HG03135 (cell line): Measurements from ENCODE around the gene C7orf57.
A peak's percentile ranks its signal among the peaks of the same experiment; 100 is the strongest.

Source experiments
- ATAC-seq: cut with Tn5 transposase; IDR thresholded peaks from one replicate; pipeline ENCODE4 v1.9.1; 2021; ENCODE audit warnings: mild to moderate bottlenecking, moderate library complexity; ENCODE audit not compliant: unreplicated experiment

Gene C7orf57

DNA sequence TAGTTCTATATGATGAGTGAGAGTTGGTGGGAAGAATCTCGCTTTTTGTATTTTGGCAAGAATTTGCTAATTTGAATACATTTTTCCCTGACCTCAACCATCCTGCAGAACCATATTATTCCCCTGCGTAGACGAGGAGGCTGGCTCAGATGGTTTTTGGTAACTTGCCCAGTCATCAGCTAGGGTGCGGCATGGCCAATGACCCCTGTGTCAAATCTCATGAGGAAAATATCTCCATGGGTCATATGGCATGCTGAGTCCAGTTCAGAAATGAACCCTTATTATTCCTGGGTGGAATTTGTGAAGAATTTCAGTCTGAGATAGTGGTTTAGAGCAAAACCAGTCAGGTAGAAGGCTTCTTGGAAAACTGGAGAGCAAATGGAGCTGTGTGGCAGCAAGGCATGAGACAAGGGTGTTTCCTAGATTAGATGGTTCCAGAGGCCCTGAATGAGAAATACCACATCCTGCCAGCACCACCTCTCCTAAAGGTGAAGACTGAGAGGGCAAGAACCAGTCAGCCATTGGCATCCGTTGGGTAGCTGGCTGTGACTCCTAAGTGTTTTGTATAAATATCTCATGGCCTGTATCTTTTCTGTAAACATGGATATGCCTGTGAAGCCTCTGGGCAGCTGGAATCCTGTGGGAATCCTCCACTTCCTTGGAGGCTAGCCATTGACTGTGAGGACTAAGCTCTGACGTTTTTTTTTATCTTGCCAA is 47.9 kb downstream of the C7orf57 start:
- no peak for ATAC-seq

DNA sequence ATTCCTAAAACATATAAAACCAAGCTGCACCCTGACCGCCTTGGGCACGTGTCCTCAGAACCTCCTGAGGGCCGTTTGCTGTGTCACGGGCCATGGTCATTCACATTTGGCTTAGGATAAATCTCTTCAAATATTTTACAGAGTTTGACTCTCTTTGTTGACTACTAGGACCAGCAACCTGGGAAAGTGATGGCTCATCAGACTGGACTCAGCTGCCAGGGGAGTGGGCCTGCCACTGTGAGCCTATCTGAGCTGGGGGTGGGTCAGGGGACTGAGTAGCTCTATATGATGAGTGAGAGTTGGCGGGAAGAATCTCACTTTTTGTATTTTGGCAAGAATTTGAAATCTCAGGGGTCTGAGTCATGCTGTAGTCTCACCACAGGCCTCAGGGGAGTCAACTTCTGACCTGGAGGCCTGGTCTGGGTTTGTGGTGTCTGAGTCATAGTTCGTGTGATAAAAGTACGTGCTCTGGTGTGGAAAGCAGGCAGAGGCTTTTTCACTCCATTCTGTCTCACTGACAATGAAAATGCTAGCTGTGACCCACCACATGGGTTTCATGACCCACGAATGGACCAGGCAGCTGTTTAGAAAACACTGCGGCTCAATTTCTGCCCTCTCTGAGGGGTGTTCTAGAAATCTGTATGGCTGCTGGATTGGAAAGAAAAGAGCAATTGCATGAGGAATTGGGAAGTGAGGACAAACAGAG is 49.5 kb downstream of the C7orf57 start:
- ATAC-seq = peak; percentile 57

DNA sequence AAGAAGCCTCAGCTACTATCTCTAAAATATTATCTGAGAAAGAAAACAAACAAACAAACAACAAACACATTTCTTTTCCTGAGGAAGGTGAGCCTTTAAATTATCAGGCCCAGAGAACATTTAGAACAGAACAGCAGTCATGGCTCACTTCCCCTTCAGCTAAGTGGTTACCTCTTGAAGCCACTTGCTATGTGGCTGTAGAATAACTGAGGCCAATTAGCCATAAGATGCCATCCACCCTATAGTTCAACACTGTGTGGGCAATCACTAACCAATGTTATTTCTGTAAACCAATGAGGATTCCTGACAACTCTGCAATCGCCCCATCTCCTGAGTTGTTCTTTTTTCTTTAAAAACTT is 50.1 kb downstream of the C7orf57 start:
- no peak for ATAC-seq

DNA sequence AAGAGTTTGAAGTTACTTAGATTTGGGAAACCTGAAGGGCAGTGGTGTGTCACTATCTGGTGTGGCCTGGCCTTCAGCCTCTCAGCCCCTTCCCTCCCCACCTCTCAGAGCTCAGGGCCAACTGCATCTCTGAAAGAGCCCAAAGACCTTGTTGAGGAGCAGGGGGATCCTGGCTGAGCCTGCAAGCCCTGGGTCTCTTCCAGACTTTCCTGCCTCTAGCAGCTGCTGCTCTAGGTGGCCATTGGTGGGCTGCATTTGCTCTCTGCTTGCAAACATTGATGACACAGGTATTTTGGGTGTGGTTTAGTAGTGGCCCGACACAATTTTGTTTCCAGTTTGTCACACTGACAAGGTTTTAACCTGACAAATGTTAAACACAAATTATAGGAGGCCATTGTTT is 50.6 kb downstream of the C7orf57 start:
- no peak for ATAC-seq

DNA sequence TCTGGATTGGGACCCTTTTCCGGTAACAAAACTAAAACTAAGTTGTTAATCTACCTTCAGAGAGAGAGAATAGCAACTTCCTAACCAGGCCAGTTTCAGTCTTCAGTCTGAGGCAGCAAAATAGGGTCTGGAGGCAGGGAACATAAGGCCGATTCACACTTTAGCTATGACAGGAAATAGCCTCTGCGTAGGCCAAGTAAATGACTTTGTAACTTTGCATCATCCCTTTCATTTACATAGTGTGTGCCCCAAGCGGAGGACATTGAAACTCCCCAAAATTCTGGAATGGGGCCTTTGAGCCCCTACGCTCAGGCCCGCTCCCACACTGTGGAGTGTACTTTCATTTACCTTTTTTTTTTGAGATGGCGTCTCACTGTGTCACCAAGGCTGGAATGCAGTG is 52.0 kb downstream of the C7orf57 start:
- peak; percentile 21 for ATAC-seq

GRCh38 chr7:48088559-48089045 is 53.3 kb downstream of the C7orf57 start:
- peak; percentile 64 for ATAC-seq

- ATAC-seq = peak; percentile 55
Observed at GRCh38 chr7:48089046-48090003, 54.0 kb downstream of the C7orf57 start, which contains the start of gene UPP1. Gene UPP1, plus strand, starts transcription at chr7:48089265. Its CDS starts 5,519 bp downstream, at chr7:48094784.

DNA sequence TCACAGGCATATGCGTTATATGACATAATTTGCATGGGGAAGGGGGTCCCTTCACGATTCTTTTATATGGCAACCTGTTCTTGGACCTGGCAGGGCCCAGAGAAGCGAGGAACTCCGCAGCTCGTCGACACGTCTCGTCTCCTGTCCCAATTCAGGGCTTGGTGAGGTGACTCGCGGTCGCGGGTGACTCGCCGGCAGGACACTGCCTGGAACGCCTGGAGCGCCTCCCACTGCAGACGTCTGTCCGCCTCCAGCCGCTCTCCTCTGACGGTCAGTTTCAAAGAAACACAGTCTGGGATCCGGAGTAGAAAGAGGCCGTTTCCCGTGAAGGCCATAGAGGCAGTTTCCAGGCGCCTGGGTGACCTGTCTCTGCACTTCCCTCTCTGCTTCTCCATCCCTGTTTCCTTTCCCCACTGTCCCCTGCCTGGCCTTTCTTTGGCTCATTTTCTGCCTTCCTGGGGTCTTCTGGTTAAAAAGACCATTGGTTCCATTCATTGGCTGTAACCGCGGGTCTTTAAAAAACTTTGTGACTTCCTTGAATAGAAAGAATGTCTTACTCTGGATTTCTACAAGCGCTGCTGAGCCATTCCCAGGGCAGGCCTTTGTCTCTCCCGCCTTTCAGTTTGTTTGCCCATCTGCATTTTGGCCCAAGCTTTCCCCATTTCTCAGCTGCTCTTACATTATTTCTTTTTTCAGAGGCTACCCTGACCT is 54.9 kb downstream of the C7orf57 start:
- ATAC-seq = no peak

DNA sequence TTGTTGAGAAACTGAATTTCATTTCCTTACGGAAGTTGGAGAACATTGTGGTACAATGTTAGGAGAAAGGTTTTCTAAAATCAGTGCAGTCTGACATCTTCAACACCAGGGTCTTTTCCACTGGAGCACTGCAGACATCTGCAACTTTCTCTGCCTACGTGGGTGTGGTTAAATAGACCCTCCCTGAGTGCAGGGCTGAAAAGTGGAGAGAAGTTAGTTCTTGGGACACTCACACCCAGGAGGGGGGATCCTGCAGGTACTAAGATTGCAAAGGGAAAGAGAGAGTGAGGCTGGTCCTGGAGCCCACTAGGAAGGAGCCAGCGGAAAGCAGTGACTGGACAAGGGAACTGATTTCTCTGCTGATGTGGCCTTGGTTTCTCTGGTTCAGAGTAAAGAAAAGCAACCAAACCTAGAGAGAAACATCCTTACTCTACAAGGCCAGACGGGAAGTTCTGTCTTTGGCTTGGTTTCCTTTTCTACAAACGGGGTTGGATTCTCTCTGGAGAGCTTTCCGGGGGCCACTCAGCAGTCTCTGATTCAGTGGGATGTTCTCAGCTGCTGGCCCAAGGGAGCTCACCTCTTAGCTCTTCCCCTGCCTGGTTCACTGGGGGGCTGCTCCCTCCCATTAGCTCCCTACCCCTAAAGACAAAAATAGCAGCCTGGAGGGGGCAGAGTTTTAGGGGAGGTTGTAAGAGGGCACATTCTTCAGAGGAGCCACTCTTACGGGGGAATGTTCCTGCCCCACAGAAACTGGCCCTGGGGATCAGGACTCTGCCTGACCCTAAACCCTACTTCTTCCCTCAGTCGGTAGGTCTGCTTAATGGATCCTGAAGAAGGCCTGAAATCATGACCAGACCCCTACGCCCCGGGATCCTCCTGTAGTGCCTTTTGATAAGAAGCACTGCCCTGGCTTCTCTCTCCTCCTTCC is 56.4 kb downstream of the C7orf57 start:
- ATAC-seq = no peak

- no peak for ATAC-seq
Observed at GRCh38 chr7:48094861-48095293, 59.5 kb downstream of the C7orf57 start.

DNA sequence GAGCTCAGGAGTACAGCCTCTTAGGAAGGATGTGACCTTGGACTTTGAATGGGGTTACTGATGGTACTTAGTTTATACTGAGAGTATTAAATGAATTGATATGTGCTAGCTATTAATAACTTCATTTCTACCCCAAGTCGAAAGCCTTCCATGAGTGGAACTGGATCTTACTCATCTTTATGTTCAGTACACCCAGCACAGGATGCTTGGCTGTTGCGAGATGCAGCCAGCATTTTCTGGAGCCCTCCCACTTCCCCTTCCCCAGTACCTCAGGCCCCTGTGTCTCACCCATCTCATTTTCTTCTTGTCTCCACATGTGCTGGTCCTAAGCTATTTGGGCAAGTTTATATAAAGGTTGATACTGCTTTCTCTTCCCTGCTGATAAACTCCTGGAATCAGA is 60.9 kb downstream of the C7orf57 start:
- no peak for ATAC-seq

DNA sequence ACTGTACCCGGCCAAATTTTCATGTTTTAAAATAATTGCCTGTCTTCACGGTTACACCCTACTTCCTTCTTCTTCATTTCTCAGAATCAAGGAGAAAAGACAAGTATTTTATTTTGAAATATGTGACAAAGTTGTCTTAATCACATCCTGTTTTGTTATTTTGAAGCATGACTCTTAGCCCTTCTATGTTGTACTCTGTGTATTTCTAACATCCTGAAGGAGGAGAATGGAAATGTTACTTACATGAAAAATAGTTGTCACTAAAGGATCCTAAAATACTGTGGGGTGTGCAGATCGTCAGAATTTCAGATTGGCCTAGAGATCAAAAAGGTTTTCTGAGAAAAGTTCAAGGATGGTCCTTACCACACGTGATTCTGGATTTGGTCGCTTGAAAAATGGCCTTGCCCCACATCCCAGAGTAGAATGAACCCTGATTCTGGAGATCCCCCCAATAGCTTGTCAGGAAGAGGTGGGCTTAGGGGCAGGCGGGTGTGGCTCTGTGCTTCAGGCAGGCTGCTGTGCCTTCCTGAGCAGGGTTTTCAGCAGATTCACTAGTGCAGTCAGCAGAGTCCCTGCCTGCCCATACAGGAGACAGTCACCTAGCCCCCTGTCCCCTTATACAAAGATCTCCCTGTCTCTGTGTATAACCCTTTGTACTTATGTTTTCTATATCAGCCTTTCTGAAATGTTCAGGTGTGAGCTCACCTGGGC is 62.3 kb downstream of the C7orf57 start:
- no peak for ATAC-seq

- ATAC-seq = no peak
Observed at GRCh38 chr7:48098846-48099245, 63.5 kb downstream of the C7orf57 start.

GRCh38 chr7:48099781-48100180 is 64.4 kb downstream of the C7orf57 start:
- ATAC-seq = no peak

DNA sequence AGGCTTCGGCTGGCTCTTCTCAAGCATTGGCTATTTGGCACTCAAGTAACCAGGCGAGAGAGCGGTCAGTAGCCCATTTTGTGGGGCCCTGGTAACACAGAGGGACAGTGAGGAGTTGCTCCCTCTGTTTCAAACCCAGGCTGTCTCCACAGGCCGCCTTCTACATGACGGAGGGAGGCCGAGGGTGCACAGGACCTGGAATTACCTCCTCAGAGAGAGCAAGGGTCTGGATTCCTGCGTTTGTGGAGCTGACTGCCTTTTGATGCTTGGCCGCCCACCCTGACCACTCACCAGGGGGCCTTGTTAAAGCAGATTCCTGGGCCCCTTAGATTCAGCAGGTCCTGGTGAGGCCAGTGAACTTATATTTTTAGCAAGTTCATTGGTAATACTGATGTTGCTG is 66.0 kb downstream of the C7orf57 start:
- ATAC-seq = no peak

GRCh38 chr7:48101968-48102367 is 66.6 kb downstream of the C7orf57 start:
- no peak for ATAC-seq

GRCh38 chr7:48102530-48102929 is 67.2 kb downstream of the C7orf57 start:
- no peak for ATAC-seq

DNA sequence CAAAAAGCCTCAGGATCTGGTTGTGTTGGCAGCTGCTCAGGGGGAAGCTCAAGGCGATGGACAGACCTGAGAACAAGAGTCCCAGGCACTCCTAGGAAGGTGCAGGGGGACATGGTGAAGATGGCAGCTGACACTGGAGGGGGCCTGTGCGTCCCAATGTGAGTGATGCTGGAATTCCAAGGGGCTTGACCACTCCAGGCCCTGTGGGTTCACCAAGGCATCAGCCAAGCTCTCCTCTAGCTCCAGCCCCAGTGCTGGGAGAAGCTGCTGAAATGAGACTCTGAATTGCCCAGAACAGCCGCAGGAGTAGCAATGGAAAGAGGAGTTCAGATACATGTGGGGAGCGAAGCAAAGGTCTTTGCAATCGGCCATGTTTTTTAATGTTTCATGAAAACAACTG is 69.7 kb downstream of the C7orf57 start:
- no peak for ATAC-seq
